WI38 (cell line): ENCODE data around the gene SENP1.

ENCODE experiments used
- H3K4me3 ChIP-seq: 2 replicates; pipeline ENCODE4 v1.5.1; 2011; ENCODE audit warnings: low read depth, mild to moderate bottlenecking, control low read depth, low read length
- TF ChIP-seq, protein P1 (sequence below): IDR thresholded peaks from 2 replicates; pipeline ENCODE4 v1.5.1; 2012; ENCODE audit warnings: low read depth, mild to moderate bottlenecking, control low read depth, low read length

Gene SENP1

DNA sequence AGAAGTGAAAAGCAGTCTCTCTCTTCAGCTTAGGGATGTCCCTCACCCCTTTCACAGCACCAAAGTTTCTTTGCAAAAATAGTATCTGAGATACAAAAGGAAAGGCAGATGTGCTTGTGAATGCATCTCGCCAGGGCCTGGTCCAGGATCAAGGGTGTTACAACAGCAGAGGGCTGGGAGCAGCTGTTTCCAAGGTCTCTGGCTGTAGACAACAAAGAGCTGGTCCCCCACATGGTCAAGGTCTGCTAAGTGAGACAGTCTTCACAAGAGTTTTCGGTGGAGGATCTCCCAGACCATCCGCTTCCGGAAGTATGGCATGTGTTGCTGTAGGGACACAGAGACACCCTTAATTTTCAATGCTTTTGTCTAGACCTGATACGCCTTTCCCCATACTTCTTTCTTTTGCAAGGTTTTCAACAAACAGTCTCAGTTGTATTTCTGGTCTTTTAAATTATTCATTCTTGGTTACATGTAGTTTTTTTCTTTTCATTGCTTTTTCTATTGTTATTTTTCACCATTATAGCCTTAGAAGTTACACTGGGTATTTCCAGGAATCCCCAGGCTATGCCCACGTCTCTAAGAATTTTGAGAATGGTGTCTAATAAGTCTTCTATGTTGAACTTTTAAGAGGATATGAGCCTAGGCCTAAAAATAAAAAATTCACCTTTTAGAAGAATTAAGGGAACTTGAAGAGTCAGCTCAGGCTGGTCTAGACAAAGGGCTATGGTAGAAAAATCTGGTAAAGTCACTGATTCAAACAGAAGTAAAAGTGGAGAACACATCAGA lies 60.6 kb downstream of the SENP1 start:
- TF ChIP-seq, protein P1, sequence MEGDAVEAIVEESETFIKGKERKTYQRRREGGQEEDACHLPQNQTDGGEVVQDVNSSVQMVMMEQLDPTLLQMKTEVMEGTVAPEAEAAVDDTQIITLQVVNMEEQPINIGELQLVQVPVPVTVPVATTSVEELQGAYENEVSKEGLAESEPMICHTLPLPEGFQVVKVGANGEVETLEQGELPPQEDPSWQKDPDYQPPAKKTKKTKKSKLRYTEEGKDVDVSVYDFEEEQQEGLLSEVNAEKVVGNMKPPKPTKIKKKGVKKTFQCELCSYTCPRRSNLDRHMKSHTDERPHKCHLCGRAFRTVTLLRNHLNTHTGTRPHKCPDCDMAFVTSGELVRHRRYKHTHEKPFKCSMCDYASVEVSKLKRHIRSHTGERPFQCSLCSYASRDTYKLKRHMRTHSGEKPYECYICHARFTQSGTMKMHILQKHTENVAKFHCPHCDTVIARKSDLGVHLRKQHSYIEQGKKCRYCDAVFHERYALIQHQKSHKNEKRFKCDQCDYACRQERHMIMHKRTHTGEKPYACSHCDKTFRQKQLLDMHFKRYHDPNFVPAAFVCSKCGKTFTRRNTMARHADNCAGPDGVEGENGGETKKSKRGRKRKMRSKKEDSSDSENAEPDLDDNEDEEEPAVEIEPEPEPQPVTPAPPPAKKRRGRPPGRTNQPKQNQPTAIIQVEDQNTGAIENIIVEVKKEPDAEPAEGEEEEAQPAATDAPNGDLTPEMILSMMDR: no peak
- H3K4me3 ChIP-seq: no peak overlapping the region

- no peak overlapping the region for H3K4me3 ChIP-seq
- TF ChIP-seq, protein P1: no peak
Observed at GRCh38 chr12:48044396-48044795, 61.5 kb downstream of the SENP1 start.

DNA sequence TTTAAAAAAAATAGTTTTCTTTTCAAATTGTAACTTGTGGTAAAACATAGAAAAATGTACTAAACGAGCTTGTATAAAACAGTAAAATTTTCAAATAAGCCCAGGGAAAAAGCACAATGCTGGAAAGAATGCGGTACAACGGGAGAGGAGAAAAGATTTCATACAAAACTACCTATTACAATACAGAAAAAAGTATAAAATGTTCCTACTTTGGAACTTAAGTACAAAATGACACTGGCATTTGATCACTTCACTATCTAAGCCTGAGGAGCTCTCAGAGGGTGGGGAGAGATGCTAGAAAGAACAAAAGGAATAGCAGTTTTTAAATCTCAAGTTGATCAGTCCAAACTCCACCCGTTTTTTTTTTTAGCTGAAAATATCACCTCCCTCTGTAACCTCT lies 62.1 kb downstream of the SENP1 start:
- TF ChIP-seq, protein P1: no peak
- H3K4me3 ChIP-seq: no peak overlapping the region

- TF ChIP-seq, protein P1: no peak
- no peak overlapping the region for H3K4me3 ChIP-seq
Observed at GRCh38 chr12:48041591-48042423, 64.1 kb downstream of the SENP1 start.

GRCh38 chr12:48040354-48040753 lies 65.5 kb downstream of the SENP1 start:
- H3K4me3 ChIP-seq: no peak overlapping the region
- TF ChIP-seq, protein P1: no peak

GRCh38 chr12:48039151-48039550 lies 66.7 kb downstream of the SENP1 start:
- TF ChIP-seq, protein P1: no peak
- no peak overlapping the region for H3K4me3 ChIP-seq

GRCh38 chr12:48038085-48038484 lies 67.8 kb downstream of the SENP1 start:
- TF ChIP-seq, protein P1: no peak
- H3K4me3 ChIP-seq: no peak overlapping the region
